CD14-positive monocyte (primary cell): Measurements from ENCODE around the gene C9orf50. TPM values are rescaled to one million over a fixed set of nuclear protein-coding genes. Genes with fewer than 3 reads are reported as not detected.

Experiments
- DNase-seq, 3 donors: peaks; one replicate each; pipeline ENCODE4 v3.0.0-alpha.2; 2011 to 2022
- H2AFZ ChIP-seq: 2 replicates; pipeline ENCODE4 v1.6.0; 2012; ENCODE audit warnings: mild to moderate bottlenecking, low read depth, low read length, inconsistent platforms; ENCODE audit not compliant: insufficient read depth, poor library complexity, severe bottlenecking
- H3K27ac ChIP-seq, 2 donors: 1 replicate in 1 of 2; 2 replicates in 1 of 2; pipeline ENCODE4 v1.5.1; 2012 to 2013; ENCODE audit warnings: low read length in 2 of 2, control low read depth in 1 of 2, inconsistent platforms in 1 of 2, low read depth in 1 of 2, mild to moderate bottlenecking in 1 of 2
- H3K27me3 ChIP-seq, 2 donors: one replicate each; pipeline versions ENCODE4 v1.6.0 to v1.6.1; 2011 to 2013; ENCODE audit warnings: low read length in 2 of 2; ENCODE audit not compliant: control insufficient read depth in 2 of 2, insufficient read depth in 2 of 2
- H3K36me3 ChIP-seq, 2 donors: replicated peaks in 1 of 2; 1 replicate in 1 of 2; 2 replicates in 1 of 2; pipeline versions ENCODE4 v1.5.1 to v1.6.1; 2012 to 2013; ENCODE audit warnings: low read length in 2 of 2, control low read depth in 1 of 2, inconsistent platforms in 1 of 2, mild to moderate bottlenecking in 1 of 2; ENCODE audit not compliant: insufficient read depth in 2 of 2, control insufficient read depth in 1 of 2
- H3K4me1 ChIP-seq, 2 donors: 1 replicate in 1 of 2; 2 replicates in 1 of 2; pipeline versions ENCODE4 v1.5.1 to v1.6.1; 2012 to 2013; ENCODE audit warnings: low read length in 2 of 2, control low read depth in 1 of 2, inconsistent platforms in 1 of 2, mild to moderate bottlenecking in 1 of 2, moderate library complexity in 1 of 2; ENCODE audit not compliant: insufficient read depth in 2 of 2, control insufficient read depth in 1 of 2
- H3K4me2 ChIP-seq: replicated peaks from 2 replicates; pipeline ENCODE3; 2012; ENCODE audit warnings: low read length, moderate library complexity, mild to moderate bottlenecking; ENCODE audit not compliant: poor library complexity, severe bottlenecking; ENCODE audit errors: extremely low read depth
- H3K4me3 ChIP-seq, 3 experiments: fragments of 200-600 bp in 1 of 3; sonication (generic) in 1 of 3; replicated peaks in 1 of 3; 1 replicate in 2 of 3; 2 replicates in 1 of 3; pipeline ENCODE4 v1.5.1; 2011 to 2013; ENCODE audit warnings: low read length in 3 of 3, mild to moderate bottlenecking in 3 of 3, control low read depth in 2 of 3, low read depth in 2 of 3, inconsistent platforms in 1 of 3, moderate library complexity in 1 of 3
- H3K79me2 ChIP-seq: 2 replicates; pipeline ENCODE4 v1.6.0; 2012; ENCODE audit warnings: mild to moderate bottlenecking, control low read depth, inconsistent platforms, low read length, moderate library complexity; ENCODE audit not compliant: insufficient read depth
- H3K9ac ChIP-seq: 2 replicates; pipeline ENCODE4 v1.6.0; 2017; ENCODE audit warnings: low read length, mild to moderate bottlenecking; ENCODE audit not compliant: insufficient read depth, poor library complexity, severe bottlenecking
- H3K9me3 ChIP-seq, 2 donors: replicated peaks in 1 of 2; 1 replicate in 1 of 2; 2 replicates in 1 of 2; pipeline versions ENCODE4 v1.5.1 to v1.6.1; 2012 to 2013; ENCODE audit warnings: low read length in 2 of 2, control low read depth in 1 of 2; ENCODE audit not compliant: control insufficient read depth in 1 of 2, insufficient read depth in 1 of 2
- H4K20me1 ChIP-seq: 2 replicates; pipeline ENCODE4 v1.6.0; 2012; ENCODE audit warnings: mild to moderate bottlenecking, low read length, control low read depth, moderate library complexity; ENCODE audit not compliant: insufficient read depth
- H3K27ac Mint-ChIP-seq, 7 donors: one replicate each; pipeline ENCODE4 v1.8.0; 2020; ENCODE audit warnings: mild to moderate bottlenecking in 7 of 7, mixed read lengths in 7 of 7, moderate library complexity in 6 of 7, inconsistent platforms in 2 of 7
- H3K27me3 Mint-ChIP-seq, 3 donors: one replicate each; pipeline ENCODE4 v1.8.0; 2021 to 2022; ENCODE audit warnings: low read depth in 3 of 3, mild to moderate bottlenecking in 3 of 3, mixed read lengths in 3 of 3, moderate library complexity in 3 of 3, inconsistent platforms in 1 of 3
- H3K36me3 Mint-ChIP-seq, 2 donors: one replicate each; pipeline ENCODE4 v1.8.0; 2020; ENCODE audit warnings: mixed read lengths in 2 of 2, inconsistent platforms in 1 of 2, mild to moderate bottlenecking in 1 of 2
- H3K4me1 Mint-ChIP-seq: one replicate; pipeline ENCODE4 v1.8.0; 2020; ENCODE audit warnings: mild to moderate bottlenecking, mixed read lengths
- H3K4me3 Mint-ChIP-seq, 2 donors: one replicate each; pipeline ENCODE4 v1.8.0; 2020; ENCODE audit warnings: mild to moderate bottlenecking in 2 of 2, mixed read lengths in 2 of 2, moderate library complexity in 1 of 2
- H3K9me3 Mint-ChIP-seq, 7 donors: one replicate each; pipeline ENCODE4 v1.8.0; 2020 to 2022; ENCODE audit warnings: mixed read lengths in 7 of 7, mild to moderate bottlenecking in 6 of 7, moderate library complexity in 6 of 7, inconsistent platforms in 2 of 7
- CTCF ChIP-seq: fragments of 200-600 bp; IDR thresholded peaks from one replicate; pipeline ENCODE4 v1.8.0; 2022; ENCODE audit warnings: antibody characterized with exemption, mild to moderate bottlenecking
- WGBS: methylation state at CpG from one replicate; pipeline ENCODE4 v1.1.5; 2013; ENCODE audit warnings: missing lambda C conversion rate; ENCODE audit not compliant: insufficient coverage; 5-methylcytosine and 5-hydroxymethylcytosine counted together
- intact Hi-C, 2 donors: fragments of 100-400 bp; cut with micrococcal nuclease; formaldehyde crosslinking; loops; one replicate each; pipeline versions ENCODE4 v1.15.0 to v1.15.1; 2023
- polyA plus RNA-seq, 3 donors: library from polyadenylated mRNA; depleted of rRNA in 1 of 3; unstranded in 2 of 3; stranded (reverse) in 1 of 3; fragments of 300-500 nt in 2 of 3; fragments of >200 nt in 1 of 3; fragmentation: Illumina TruSeq in 2 of 3; gene quantifications; 1 replicate in 2 of 3; 2 replicates in 1 of 3; pipeline ENCODE4 v1.2.3, GENCODE V29; 2012 to 2021

Gene C9orf50
- polyA plus RNA-seq, 3 donors, result not detected

- no peak for TF ChIP-seq CTCF
- peaks cover 52% of the 10 kb centered on the region for H4K20me1 ChIP-seq
- WGBS, result 20% methylated on average over 44 of the region's 44 CpGs
- Mint-ChIP-seq H3K4me1 (peaks cover 29% of the 10 kb centered on the region), H3K27ac (peak overlapping the region in 6 of 7 donors; percentile 4 to 87 (median 42)), H3K4me3 (peak overlapping the region; percentile 82 to 88), H3K36me3 (peaks cover 19 to 27% of the 10 kb centered on the region in 2 donors), H3K27me3 (peaks cover 2 to 14% (median 4%) of the 10 kb centered on the region in 3 donors), H3K9me3 (no peaks in the 10 kb centered on the region)
- peaks cover 29% of the 10 kb centered on the region for H3K79me2 ChIP-seq
- H3K27ac ChIP-seq, result peak overlapping the region; percentile 37 to 76
- peak overlapping the region; percentile 87 for H3K4me2 ChIP-seq
- DNase-seq, result no peak
- H3K9ac ChIP-seq, result peak overlapping the region; percentile 77
- H3K4me3 ChIP-seq, result peak overlapping the region; percentile 89 to 92 (median 90)
- H2AFZ ChIP-seq, result peak overlapping the region; percentile 90
- H3K9me3 ChIP-seq, result no peaks in the 10 kb centered on the region
- H3K4me1 ChIP-seq, result peaks cover 19 to 29% of the 10 kb centered on the region in 2 donors
- H3K27me3 ChIP-seq, result no peaks in the 10 kb centered on the region
- H3K36me3 ChIP-seq, result peaks cover 29 to 34% of the 10 kb centered on the region in 2 donors
- intact Hi-C loops, result loop anchor here (5.0 kb wide), 2 partner anchors 91 to 151 kb away; no protein-coding TSS in a partner anchor
Measured at GRCh38 chr9:129640871-129641749, 20.2 kb upstream of the C9orf50 start.

- Mint-ChIP-seq H3K4me3 (peak overlapping the region; percentile 82 to 88), H3K4me1 (peaks cover 29% of the 10 kb centered on the region)
Measured at GRCh38 chr9:129640086-129640870, 19.4 kb upstream of the C9orf50 start.

More at GRCh38 chr9:129640086-129640870, 19.4 kb upstream of the C9orf50 start:
- Histone ChIP-seq H3K4me1 (peaks cover 19 to 29% of the 10 kb centered on the region in 2 donors), H3K36me3 (peaks cover 36 to 41% of the 10 kb centered on the region in 2 donors), H3K9me3 (no peaks in the 10 kb centered on the region), H4K20me1 (peaks cover 59% of the 10 kb centered on the region), H3K79me2 (peaks cover 29% of the 10 kb centered on the region), H3K27me3 (no peaks in the 10 kb centered on the region), H3K27ac (no peak overlapping the region), H2AFZ (no peak overlapping the region), H3K4me3 (peak overlapping the region in 1 of 3 experiments; percentile 90), H3K4me2 (peak overlapping the region; percentile 87), H3K9ac (no peak overlapping the region)
- H3K27ac Mint-ChIP-seq, result peak overlapping the region in 2 of 7 donors; percentile 22 to 59
- H3K36me3 Mint-ChIP-seq, result peaks cover 21 to 35% of the 10 kb centered on the region in 2 donors
- intact Hi-C loops, result loop anchor here (5.0 kb wide), 2 partner anchors 92 to 152 kb away; no protein-coding TSS in a partner anchor
- no peaks in the 10 kb centered on the region for H3K9me3 Mint-ChIP-seq
- no peak for DNase-seq
- WGBS, result 89% methylated on average over 22 of the region's 25 CpGs
- no peak for TF ChIP-seq CTCF
- peaks cover 1 to 14% (median 4%) of the 10 kb centered on the region in 3 donors for H3K27me3 Mint-ChIP-seq
